Erythroblast (primary cell): Measurements from ENCODE around the gene C12orf57.

Experiments
- GATA1 ChIP-seq: IDR thresholded peaks from 2 replicates; pipeline ENCODE4 v1.6.1; 2011; ENCODE audit warnings: low read depth, mild to moderate bottlenecking, control low read depth, low read length, moderate library complexity
- POLR2A ChIP-seq: IDR thresholded peaks from 2 replicates; pipeline ENCODE4 v1.6.1; 2011; ENCODE audit warnings: mild to moderate bottlenecking, low read length

DNA sequence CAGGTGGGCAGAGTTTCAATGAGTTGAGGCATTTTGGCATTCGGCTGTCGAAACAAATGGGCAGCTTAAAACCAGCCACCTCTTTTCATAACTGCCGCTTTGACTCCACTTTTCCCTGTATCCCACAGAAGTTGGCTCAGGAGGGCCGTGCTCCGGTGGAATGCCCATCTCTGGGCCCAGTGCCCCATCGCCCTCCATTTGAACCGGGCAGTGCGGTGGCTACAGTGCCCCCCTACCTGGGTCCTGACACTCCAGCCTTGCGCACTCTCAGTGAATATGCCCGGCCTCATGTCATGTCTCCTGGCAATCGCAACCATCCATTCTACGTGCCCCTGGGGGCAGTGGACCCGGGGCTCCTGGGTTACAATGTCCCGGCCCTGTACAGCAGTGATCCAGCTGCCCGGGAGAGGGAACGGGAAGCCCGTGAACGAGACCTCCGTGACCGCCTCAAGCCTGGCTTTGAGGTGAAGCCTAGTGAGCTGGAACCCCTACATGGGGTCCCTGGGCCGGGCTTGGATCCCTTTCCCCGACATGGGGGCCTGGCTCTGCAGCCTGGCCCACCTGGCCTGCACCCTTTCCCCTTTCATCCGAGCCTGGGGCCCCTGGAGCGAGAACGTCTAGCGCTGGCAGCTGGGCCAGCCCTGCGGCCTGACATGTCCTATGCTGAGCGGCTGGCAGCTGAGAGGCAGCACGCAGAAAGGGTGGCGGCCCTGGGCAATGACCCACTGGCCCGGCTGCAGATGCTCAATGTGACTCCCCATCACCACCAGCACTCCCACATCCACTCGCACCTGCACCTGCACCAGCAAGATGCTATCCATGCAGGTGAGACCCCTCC lies 5.2 kb upstream of the C12orf57 start:
- TF ChIP-seq POLR2A (no peak), GATA1 (no peak)
